PC-3 (cell line): ENCODE measurements around the gene BFSP2. TPM values are rescaled to one million over a fixed set of nuclear protein-coding genes. Genes with fewer than 3 reads are reported as not detected.

ENCODE experiments used
- ATAC-seq: fragments of 200-7000 bp; cut with Tn5 transposase; 2 replicates; pipeline ENCODE4 v1.9.1; 2020; ENCODE audit warnings: mild to moderate bottlenecking, moderate library complexity
- Bru-seq: library from RNA; stranded (reverse); fragments of 400-500 nt; gene quantifications from one replicate; lab custom pipeline; 2021; lab: Mats Ljungman, UMichigan
- BruChase-seq, 2 experiments: library from RNA; stranded (reverse); fragments of 400-500 nt; gene quantifications; one replicate each; lab custom pipeline; 2021; lab: Mats Ljungman, UMichigan
- BruUV-seq: library from RNA; stranded (reverse); fragments of 400-500 nt; replicated peaks from 2 replicates; lab custom pipeline; 2021; lab: Mats Ljungman, UMichigan
- CTCF ChIA-PET: fragments of 300-600 bp; sonication (Branson Sonifier 250); formaldehyde crosslinking; loops from one replicate; lab custom pipeline; 2022; ENCODE audit warnings: antibody characterized with exemption; lab: Charles Lee
- POLR2A ChIA-PET: fragments of 300-600 bp; sonication (Branson Sonifier 250); formaldehyde crosslinking; loops from one replicate; lab custom pipeline; 2022; ENCODE audit warnings: antibody characterized with exemption; ENCODE audit not compliant: unreplicated experiment; lab: Charles Lee
- DNase-seq: peaks from one replicate; pipeline ENCODE4 v3.0.0-alpha.2; 2015
- H2AFZ ChIP-seq: fragments of 300-600 bp; sonication (generic); 2 replicates; pipeline ENCODE4 v1.6.0; 2016; ENCODE audit warnings: antibody characterized with exemption, low read length
- H3F3A ChIP-seq: fragments of 300-600 bp; sonication (generic); one replicate; pipeline ENCODE4 v1.6.0; 2017; ENCODE audit warnings: antibody characterized with exemption, low read length, control low read depth, mild to moderate bottlenecking; ENCODE audit not compliant: unreplicated experiment
- H3K27ac ChIP-seq: fragments of 300-600 bp; sonication (generic); 2 replicates; pipeline ENCODE4 v1.5.1; 2016; ENCODE audit warnings: mild to moderate bottlenecking, low read length
- H3K27me3 ChIP-seq: fragments of 300-600 bp; sonication (generic); 2 replicates; pipeline ENCODE4 v1.6.1; 2016; ENCODE audit warnings: low read length, mixed read lengths
- H3K36me3 ChIP-seq: fragments of 300-600 bp; sonication (generic); 2 replicates; pipeline ENCODE4 v1.6.1; 2016; ENCODE audit warnings: low read depth, mixed run types, low read length, mixed read lengths
- H3K4me1 ChIP-seq: fragments of 300-600 bp; sonication (generic); 2 replicates; pipeline ENCODE4 v1.5.1; 2016; ENCODE audit warnings: low read length; ENCODE audit not compliant: insufficient read depth
- H3K4me2 ChIP-seq: fragments of 300-600 bp; sonication (generic); 2 replicates; pipeline ENCODE4 v1.6.0; 2016; ENCODE audit warnings: low read length
- H3K4me3 ChIP-seq: fragments of 300-600 bp; sonication (generic); 2 replicates; pipeline ENCODE4 v1.5.1; 2016; ENCODE audit warnings: mild to moderate bottlenecking, low read length, mixed read lengths
- H3K79me2 ChIP-seq: fragments of 300-600 bp; sonication (generic); 2 replicates; pipeline ENCODE4 v1.6.1; 2017; ENCODE audit warnings: low read length, mixed read lengths
- H3K9ac ChIP-seq: fragments of 300-600 bp; sonication (generic); 2 replicates; pipeline ENCODE4 v1.6.0; 2016; ENCODE audit warnings: mild to moderate bottlenecking, low read length
- H3K9me2 ChIP-seq: fragments of 300-600 bp; sonication (generic); replicated peaks from 2 replicates; pipeline ENCODE4 v1.6.1; 2016; ENCODE audit warnings: mixed run types, low read length, mixed read lengths
- H3K9me3 ChIP-seq: fragments of 300-600 bp; sonication (generic); 2 replicates; pipeline ENCODE4 v1.6.1; 2016; ENCODE audit warnings: low read length, mixed read lengths
- H4K20me1 ChIP-seq: fragments of 300-600 bp; sonication (generic); 2 replicates; pipeline ENCODE4 v1.6.1; 2016; ENCODE audit warnings: low read length, mixed read lengths
- EZH2 ChIP-seq: fragments of 300-600 bp; sonication (generic); IDR thresholded peaks from one replicate; pipeline ENCODE4 v1.6.1; 2017; ENCODE audit warnings: antibody characterized with exemption, mild to moderate bottlenecking, low read length; ENCODE audit not compliant: unreplicated experiment
- EZH2phosphoT487 ChIP-seq: fragments of 300-600 bp; sonication (generic); IDR thresholded peaks from 2 replicates; pipeline ENCODE4 v1.6.1; 2018; ENCODE audit warnings: mild to moderate bottlenecking, antibody characterized with exemption, low read length, borderline replicate concordance
- intact Hi-C: fragments of 100-400 bp; cut with micrococcal nuclease; formaldehyde crosslinking; loops from 2 replicates; pipeline ENCODE4 v1.9.0; 2023
- long read RNA-seq: library from polyadenylated mRNA; unstranded; transcript quantifications from one replicate; pipeline ENCODE4 v2.0.0, GENCODE V29; 2021; ENCODE audit not compliant: unreplicated experiment
- total RNA-seq: library from RNA; depleted of rRNA; stranded (reverse); fragments of >200 nt; gene quantifications from 2 replicates; pipeline ENCODE4 v1.2.3, GENCODE V29; 2014; rRNA removed
- TF ChIP-seq, protein P1 (sequence below): fragments of 300-600 bp; sonication (generic); conservative IDR thresholded peaks from 2 replicates; pipeline ENCODE4 v1.5.1; 2017; ENCODE audit warnings: antibody characterized with exemption, low read depth, mild to moderate bottlenecking, low read length

Gene BFSP2, protein sequence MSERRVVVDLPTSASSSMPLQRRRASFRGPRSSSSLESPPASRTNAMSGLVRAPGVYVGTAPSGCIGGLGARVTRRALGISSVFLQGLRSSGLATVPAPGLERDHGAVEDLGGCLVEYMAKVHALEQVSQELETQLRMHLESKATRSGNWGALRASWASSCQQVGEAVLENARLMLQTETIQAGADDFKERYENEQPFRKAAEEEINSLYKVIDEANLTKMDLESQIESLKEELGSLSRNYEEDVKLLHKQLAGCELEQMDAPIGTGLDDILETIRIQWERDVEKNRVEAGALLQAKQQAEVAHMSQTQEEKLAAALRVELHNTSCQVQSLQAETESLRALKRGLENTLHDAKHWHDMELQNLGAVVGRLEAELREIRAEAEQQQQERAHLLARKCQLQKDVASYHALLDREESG
- total RNA-seq: not detected in 2 replicates
- Bru-seq, nascent RNA: not detected
- BruChase-seq, experiment 1, labeled RNA remaining after a 6-hour chase: not detected
- BruChase-seq, experiment 2, labeled RNA remaining after a 2-hour chase: not detected
- long read RNA-seq: 0 reads

DNA sequence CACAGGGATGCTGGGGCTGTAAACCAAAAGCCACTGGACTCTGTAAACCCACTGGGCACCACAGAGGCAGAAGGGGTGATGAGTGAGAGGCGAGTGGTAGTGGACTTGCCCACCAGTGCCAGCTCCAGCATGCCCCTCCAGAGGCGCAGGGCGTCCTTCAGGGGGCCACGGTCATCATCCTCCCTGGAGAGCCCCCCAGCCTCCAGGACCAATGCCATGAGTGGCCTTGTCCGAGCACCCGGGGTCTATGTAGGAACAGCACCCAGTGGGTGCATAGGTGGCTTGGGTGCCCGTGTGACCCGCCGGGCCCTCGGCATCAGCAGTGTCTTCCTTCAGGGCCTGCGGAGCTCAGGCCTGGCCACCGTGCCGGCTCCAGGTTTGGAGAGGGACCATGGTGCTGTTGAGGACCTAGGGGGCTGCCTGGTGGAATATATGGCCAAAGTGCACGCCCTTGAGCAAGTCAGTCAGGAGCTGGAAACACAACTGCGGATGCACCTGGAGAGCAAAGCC, at the start of gene BFSP2:
Gene BFSP2, plus strand, starts transcription at position 51 of the 510 bp plus-strand sequence. Its CDS starts 28 bp downstream, at position 79.
- Histone ChIP-seq H3K4me1 (no peaks in the 10 kb centered on the region), H3K36me3 (no peaks in the 10 kb centered on the region), H3F3A (no peaks in the 10 kb centered on the region), H3K4me2 (no peak within 1 kb of the TSS), H3K9me2 (no peaks in the 10 kb centered on the region), H3K79me2 (no peaks in the 10 kb centered on the region), H3K4me3 (no peak within 1 kb of the TSS), H2AFZ (no peak within 1 kb of the TSS), H4K20me1 (no peaks in the 10 kb centered on the region), H3K27ac (no peak within 1 kb of the TSS), H3K27me3 (peaks cover 18% of the 10 kb centered on the region), H3K9me3 (no peaks in the 10 kb centered on the region), H3K9ac (no peak within 1 kb of the TSS)
- no peak for ATAC-seq
- POLR2A ChIA-PET: no interaction called here
- CTCF ChIA-PET: no interaction called here
- TF ChIP-seq EZH2phosphoT487: no peak
- TF ChIP-seq, protein P1, sequence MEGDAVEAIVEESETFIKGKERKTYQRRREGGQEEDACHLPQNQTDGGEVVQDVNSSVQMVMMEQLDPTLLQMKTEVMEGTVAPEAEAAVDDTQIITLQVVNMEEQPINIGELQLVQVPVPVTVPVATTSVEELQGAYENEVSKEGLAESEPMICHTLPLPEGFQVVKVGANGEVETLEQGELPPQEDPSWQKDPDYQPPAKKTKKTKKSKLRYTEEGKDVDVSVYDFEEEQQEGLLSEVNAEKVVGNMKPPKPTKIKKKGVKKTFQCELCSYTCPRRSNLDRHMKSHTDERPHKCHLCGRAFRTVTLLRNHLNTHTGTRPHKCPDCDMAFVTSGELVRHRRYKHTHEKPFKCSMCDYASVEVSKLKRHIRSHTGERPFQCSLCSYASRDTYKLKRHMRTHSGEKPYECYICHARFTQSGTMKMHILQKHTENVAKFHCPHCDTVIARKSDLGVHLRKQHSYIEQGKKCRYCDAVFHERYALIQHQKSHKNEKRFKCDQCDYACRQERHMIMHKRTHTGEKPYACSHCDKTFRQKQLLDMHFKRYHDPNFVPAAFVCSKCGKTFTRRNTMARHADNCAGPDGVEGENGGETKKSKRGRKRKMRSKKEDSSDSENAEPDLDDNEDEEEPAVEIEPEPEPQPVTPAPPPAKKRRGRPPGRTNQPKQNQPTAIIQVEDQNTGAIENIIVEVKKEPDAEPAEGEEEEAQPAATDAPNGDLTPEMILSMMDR: no peak
- no peak for TF ChIP-seq EZH2
- BruUV-seq: no TSS peak
- DNase-seq: no peak
- intact Hi-C loops: no loop called here

DNA sequence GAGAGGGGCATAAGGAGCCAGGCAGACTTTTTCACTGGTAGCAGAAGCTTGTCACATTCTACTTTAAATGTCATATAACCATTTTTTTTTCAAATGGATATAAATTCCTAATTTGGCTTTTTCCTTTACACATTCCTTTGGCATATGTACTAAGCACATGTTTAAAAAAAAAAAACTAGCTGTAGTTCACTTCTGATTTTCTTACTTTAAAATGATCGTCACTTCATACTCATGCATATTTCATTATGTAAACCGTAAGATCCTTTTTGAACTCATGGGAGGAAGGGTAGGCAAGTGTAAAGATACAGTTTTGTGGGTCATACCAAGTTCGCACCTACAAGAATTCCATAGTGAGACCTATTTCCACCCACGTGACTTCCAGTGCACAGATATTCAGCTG, 45.1 kb upstream of the BFSP2 start:
- Histone ChIP-seq H2AFZ (no peak overlapping the region), H4K20me1 (no peaks in the 10 kb centered on the region), H3F3A (no peaks in the 10 kb centered on the region), H3K4me2 (no peak overlapping the region), H3K4me1 (no peaks in the 10 kb centered on the region), H3K36me3 (no peaks in the 10 kb centered on the region), H3K27ac (no peak overlapping the region), H3K9me3 (no peaks in the 10 kb centered on the region), H3K27me3 (peaks cover 28% of the 10 kb centered on the region; the same call in 1 of the 2 replicates), H3K9ac (no peak overlapping the region), H3K4me3 (no peak overlapping the region), H3K79me2 (no peaks in the 10 kb centered on the region), H3K9me2 (no peaks in the 10 kb centered on the region)
- intact Hi-C loops: no loop called here
- ATAC-seq: no peak
- BruUV-seq: no TSS peak
- ChIA-PET CTCF (no interaction called here), POLR2A (no interaction called here)
- no peak for DNase-seq
- TF ChIP-seq, protein P1: no peak
- TF ChIP-seq EZH2 (no peak), EZH2phosphoT487 (no peak)

GRCh38 chr3:133360476-133360875, 39.4 kb upstream of the BFSP2 start:
- POLR2A ChIA-PET: no interaction called here
- intact Hi-C loops: no loop called here
- TF ChIP-seq, protein P1: no peak
- TF ChIP-seq EZH2 (no peak), EZH2phosphoT487 (no peak)
- H3K9me3 ChIP-seq: no peaks in the 10 kb centered on the region
- no peaks in the 10 kb centered on the region for H3K4me1 ChIP-seq
- ATAC-seq: no peak
- H2AFZ ChIP-seq: no peak overlapping the region
- H3K79me2 ChIP-seq: no peaks in the 10 kb centered on the region
- H3K27me3 ChIP-seq: peaks cover 32% of the 10 kb centered on the region
- no TSS peak for BruUV-seq
- H4K20me1 ChIP-seq: no peaks in the 10 kb centered on the region
- H3K27ac ChIP-seq: no peak overlapping the region
- no peaks in the 10 kb centered on the region for H3K36me3 ChIP-seq
- H3K4me3 ChIP-seq: no peak overlapping the region
- H3F3A ChIP-seq: no peaks in the 10 kb centered on the region
- no peak overlapping the region for H3K4me2 ChIP-seq
- H3K9me2 ChIP-seq: no peaks in the 10 kb centered on the region
- no peak for DNase-seq
- H3K9ac ChIP-seq: no peak overlapping the region
- CTCF ChIA-PET: no interaction called here
